Stromal cell of bone marrow (primary cell): ENCODE data around the gene IVD.

Source experiments
- DNase-seq: peaks from one replicate; pipeline ENCODE4 v3.0.0-alpha.2; 2012; ENCODE audit warnings: low read depth

Gene IVD

DNA sequence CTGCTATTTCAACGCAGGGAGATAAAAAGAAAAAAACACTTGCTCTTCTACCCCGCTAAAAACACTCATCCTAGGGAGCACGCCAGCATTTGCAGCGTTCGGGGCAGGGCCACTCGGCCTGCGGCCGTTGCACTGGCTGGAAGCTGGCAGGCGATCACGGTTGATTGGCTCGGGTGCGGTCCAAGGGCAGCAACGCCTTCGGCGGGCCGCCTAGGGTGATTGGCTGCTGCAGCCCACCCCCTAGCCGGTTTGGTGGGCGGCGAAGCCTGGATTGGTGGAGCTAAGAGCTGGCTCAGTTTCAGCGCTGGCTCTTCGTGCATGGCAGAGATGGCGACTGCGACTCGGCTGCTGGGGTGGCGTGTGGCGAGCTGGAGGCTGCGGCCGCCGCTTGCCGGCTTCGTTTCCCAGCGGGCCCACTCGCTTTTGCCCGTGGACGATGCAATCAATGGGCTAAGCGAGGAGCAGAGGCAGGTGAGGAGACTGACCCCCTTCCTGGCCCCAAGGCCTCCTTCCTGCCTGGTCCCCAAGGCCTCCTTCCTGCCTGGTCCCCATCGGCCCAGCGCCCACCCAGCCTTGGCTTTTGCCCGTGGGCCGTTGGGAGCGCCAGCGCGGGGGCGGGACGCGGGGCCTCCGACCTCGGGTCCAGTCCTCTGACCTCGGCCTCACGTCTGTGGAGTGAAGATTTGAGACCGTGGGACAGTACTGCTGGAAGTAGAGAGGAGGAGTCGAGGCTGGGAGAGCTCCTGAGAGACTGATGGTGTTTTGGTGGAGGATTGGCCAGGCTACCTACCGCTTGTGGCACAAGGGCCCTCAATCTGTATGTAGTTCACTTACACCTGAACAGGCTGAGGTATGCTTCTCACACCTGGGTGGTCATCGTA, at the start of gene IVD:
Gene IVD (plus strand): TSS at position 295 of the 881 bp plus-strand sequence. CDS start 33 bp downstream, at position 328.
- peak; percentile 94 for DNase-seq

DNA sequence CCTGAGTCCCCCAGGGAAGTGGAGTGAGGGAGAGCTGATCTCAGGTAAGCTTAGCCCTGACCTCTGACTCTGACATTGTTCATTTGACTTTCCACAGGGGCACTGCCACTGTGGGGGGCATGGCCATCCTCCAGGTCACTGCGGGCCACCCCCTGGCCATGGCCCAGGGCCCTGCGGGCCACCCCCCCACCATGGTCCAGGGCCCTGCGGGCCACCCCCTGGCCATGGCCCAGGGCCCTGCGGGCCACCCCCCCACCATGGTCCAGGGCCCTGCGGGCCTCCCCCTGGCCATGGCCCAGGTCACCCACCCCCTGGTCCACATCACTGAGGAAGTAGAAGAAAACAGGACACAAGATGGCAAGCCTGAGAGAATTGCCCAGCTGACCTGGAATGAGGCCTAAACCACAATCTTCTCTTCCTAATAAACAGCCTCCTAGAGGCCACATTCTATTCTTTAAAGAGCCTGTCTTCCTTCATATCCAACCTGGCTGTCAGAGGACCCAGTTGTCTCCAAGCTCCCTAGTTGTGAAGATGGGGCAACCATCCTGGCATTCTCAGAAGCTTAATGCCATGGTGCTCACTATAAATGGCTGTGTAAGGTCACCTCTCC, 49.5 kb upstream of the IVD start:
- DNase-seq = no peak

DNA sequence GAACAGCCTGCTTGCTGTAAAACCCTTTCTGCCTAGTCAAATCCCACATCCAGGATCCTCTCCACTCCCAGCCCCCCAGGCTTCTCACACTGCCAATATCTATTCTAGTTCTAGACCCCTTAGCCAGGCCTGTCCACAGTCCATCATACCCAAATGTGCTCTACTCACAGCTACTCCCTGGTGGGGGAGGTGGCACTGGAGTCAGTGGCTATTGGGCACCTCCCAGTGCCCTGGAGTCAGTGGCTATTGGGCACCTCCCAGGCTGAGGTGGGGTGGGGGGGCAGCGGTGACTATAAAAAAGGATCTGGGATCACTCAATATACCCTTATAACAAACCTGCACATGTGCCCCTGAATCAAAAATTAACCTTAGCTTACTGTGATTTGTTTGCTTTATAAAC, 48.3 kb upstream of the IVD start:
- DNase-seq = no peak

DNA sequence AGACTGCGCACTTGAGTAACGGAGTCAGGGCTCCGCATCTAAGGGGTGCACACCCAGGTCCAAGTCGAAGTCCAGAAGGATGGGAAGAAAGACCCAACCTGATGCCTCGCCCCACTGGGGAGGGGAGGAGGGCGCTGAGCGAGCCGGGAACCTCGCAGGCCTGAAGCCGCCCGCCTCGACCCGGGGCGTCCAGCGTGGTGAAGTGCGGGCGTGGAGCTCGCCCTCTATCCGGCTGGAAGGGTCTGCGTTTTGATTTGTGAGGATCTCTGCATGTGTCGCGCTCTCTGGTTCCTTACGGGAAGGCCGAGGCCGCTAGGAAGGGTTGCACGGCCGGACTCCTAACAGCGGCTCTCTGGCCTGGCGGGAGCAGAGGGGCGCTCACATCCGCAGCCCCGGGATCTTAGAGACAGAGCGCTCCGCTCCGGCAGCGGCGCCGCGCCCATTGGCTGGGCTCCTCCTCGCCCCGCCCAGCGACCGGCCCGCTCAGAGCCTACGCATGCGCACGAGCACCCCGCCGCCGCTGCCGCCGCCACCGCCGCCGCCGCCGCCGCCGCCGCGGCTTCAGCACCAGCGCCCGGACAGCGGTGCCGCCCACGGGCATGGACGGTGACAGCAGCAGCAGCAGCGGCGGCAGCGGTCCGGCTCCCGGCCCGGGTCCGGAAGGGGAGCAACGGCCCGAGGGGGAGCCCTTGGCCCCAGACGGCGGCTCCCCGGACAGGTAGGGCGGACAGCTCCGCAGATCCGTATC, 47.7 kb upstream of the IVD start, which contains the start of gene DISP2:
Gene DISP2 (plus strand): TSS at position 497 of the 748 bp plus-strand sequence. CDS start 103 bp downstream, at position 600.
- DNase-seq = no peak

DNA sequence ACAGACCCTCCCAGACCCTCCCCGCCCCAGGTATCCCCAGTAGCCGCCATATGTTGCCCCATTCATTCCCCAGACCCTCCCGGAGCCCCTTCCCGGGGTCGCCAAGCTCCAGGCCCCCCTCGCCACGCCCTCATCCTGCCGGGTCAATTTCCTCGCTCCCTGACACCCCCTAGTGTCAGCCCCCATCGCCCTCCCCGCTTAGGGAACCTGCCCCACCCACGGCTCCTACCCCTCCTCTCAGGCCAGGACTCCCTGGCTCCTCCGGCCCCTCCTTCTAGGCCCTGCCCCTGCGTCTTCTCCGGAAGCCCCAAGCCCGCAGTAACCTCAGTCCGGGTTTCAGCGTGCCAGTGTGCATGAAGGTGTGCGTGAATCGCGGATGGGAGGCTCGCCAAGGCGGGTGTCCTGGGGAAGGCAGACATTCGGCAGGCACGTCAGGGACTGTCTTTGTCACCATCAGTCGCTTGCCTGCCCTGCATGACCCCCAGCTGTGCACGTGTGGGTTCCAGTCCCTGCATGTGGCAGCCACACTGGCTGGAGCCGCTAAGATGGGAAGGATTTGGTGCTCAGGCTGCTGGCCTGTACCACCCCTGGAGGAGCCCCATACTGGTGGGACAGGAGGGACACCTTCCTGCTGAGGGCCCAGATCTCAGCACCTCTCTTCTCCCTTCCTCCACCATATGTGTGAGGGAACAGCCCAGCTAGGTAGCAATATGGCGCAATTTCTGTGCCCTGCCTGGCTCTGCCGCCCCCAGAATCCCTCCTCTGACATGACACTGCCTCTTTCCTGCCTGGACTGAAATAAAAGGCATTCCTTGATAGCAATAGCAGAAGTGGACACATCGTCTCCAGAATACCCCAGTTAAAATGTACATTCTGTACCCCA, 46.9 kb upstream of the IVD start:
- DNase-seq = no peak

DNA sequence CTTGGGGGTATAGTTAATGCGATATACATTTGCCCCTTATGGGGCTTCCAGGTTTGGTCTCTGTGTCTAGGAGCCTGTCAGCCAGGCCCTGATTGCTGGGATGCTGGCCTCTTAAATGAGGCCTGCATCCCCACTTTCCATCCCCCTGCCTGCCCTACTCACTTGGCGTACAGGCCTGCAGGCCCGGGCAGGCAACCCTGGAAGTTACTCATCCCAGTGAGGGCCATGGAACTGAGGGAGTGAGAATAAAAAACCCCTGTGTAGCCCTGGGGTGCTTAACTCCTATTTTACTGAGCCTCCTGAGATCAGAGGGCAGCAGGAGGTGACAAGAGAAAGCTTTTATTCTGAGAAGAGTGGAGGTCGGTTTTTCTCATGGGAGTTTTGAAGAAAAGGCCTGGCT, 45.6 kb upstream of the IVD start:
- DNase-seq = no peak

DNA sequence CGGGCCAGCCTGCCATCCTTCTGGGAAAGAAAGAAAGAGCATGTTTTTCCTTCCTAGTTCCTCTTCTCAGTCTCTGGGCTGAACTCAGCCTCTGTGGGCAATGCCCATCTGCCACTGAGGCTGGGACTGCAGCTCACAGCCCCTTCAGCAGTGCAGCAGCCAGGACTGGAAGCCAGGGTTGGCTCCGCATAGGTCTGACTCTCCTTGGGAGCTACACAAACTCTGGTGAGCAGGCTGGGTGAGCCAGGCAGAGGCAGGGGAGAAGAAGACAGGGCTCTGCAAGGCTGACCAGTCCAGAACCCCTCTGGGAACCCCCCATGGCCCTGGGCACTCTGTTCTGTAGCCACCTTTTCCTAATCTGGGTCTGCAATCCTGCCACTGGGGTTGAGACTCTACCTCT, 44.0 kb upstream of the IVD start:
- no peak for DNase-seq

DNA sequence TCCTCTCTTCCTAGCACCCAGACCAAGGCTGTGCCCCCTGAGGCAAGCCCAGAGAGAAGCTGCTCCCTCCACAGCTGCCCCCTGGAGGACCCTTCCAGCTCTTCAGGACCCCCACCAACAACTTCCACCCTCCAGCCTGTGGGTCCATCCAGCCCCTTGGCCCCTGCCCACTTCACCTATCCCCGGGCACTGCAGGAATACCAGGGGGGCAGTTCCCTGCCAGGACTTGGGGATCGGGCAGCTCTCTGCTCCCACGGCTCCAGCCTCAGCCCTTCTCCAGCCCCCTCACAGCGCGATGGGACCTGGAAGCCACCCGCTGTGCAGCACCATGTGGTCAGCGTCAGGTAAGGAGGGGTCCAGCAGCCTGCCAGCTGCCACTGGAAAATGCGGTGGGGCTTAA, 42.0 kb upstream of the IVD start:
- DNase-seq = no peak

DNA sequence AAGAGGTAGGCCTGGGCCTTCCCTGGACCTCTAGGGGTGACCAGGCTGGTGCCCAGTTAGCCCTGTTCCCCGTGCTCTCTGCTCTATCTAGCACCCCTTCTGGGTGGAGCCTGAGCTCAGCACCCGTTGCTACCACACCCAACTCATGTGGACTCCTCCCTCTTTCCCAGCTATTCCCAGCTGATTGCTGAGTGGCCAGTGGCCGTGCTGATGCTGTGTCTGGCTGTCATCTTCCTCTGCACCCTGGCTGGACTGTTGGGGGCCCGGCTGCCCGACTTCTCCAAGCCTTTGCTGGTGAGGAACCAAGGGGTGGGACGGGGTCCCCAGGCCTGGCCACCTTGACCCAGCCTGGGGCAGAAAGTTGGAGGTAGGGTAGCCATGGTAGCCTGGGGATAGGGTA, 41.3 kb upstream of the IVD start:
- DNase-seq = no peak

DNA sequence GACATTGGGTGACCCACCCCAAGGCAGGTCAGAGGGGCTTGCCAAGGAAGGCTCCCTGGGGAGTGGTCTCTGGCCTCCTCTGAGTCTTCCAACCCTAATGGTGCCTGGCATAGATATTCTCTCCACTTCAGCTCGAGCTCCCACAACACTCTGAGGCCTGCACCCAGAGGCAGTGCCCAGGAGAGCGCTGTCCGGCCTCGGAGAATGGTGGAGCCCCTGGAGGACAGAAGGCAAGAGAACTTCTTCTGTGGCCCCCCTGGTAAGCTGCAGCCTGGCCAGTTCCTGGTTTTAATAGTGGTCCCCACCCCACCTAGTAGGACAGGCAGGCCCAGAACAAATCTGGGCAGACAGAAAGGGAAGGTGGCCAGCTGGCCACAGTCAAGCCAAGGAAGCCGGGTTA, 40.6 kb upstream of the IVD start:
- DNase-seq = no peak

DNA sequence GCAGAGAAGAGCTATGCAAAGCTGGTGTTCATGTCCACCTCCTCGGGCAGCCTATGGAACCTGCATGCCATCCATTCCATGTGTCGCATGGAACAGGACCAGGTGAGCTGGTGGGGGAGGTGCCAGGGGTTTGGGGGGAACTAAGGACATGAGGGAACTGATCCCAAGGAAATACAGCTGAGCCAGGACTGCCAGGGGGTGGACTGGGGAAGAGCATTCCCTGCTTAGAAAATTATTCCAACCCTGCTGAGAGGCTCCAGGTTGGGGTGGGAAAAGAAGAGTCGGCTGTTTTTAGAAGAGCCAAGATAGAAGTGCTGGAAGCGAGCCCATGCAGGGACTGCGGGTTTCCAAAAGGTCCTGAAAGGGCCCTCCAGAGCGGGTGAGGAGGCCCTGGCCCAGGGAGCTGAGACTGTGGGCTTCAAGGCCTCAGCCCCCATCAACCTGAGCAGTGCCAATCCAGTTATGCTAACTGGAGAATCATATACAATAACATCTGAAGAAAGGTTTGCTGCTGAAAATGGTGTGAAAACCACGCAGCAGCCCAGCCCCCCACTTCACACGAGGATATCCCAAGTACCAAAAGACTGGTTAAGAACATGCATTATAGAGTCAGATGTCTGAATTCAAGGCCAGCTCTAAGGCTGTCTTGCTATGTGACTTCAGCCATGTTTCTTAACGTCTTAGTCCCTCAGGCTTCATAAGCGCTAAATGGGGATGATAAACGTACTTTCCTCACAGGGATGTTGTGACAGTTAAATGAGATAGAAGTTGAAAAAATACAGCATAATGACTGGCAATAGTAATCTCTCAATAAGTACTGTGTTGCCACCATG, 39.8 kb upstream of the IVD start:
- no peak for DNase-seq

DNA sequence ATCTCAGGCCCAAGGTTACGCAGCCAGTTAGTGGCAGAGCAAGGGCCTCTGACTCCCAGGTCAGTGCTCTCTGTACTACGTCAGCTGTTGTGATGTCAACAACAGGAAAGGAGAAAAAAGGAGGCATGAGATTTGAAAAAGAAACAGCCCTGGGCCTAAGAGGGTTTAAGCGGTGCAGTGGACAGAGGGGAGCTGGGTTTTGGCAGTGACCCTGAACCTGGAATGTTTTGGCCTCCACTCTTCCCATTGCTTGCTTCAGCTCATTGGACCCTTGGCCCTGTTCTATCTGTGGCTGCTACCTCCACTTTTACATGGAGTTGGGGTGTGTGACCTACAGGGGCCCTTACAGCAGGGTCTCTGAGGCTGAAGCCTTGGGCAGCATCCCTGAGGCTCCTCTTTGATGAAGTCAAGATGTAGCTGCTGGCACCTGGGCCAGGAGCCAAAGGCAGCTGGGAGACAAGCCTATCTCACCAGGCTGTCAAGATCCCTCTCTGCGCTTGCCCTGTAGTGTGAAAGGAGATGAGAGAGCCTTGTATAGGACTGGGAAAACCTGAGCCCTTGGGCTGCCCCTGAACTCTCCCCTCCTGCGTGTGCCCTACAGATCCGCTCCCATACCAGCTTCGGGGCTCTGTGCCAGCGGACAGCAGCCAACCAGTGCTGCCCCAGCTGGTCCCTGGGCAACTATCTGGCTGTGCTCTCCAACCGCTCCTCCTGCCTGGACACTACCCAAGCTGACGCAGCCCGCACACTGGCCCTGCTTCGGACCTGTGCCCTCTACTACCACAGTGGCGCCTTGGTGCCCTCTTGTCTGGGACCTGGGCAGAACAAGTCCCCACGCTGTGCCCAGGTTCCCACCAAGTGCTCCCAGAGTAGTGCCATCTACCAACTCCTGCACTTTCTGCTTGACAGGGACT, 38.9 kb upstream of the IVD start:
- no peak for DNase-seq

DNA sequence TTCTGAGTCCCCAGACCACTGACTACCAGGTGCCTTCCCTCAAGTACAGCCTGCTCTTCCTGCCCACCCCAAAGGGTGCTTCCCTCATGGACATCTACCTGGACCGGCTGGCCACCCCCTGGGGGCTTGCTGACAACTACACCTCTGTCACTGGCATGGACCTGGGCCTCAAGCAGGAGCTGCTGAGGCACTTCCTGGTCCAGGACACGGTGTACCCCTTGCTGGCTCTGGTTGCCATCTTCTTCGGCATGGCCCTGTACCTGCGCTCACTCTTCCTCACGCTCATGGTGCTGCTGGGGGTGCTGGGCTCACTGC, 38.3 kb upstream of the IVD start:
- no peak for DNase-seq

DNA sequence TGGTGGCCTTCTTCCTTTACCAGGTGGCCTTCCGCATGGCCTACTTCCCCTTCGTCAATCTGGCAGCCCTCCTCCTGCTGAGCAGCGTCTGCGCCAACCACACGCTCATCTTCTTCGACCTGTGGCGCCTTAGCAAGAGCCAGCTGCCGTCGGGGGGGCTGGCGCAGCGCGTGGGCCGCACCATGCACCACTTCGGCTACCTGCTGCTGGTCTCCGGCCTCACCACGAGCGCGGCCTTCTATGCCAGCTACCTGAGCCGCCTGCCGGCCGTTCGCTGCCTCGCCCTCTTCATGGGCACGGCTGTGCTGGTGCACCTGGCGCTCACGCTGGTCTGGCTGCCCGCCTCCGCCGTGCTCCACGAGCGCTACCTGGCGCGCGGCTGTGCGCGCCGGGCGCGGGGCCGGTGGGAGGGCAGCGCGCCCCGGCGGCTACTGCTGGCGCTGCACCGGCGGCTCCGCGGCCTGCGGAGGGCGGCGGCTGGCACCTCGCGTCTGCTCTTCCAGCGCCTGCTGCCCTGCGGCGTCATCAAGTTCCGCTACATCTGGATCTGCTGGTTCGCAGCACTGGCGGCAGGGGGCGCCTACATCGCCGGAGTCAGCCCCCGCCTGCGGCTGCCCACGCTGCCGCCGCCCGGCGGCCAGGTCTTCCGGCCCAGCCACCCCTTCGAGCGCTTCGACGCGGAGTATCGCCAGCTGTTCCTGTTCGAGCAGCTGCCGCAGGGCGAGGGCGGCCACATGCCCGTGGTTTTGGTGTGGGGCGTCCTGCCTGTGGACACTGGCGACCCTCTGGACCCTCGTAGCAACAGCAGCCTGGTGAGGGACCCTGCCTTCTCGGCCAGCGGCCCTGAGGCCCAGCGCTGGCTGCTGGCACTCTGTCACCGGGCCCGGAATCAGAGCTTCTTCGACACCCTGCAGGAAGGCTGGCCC, 37.6 kb upstream of the IVD start:
- peak; percentile 64 for DNase-seq

DNA sequence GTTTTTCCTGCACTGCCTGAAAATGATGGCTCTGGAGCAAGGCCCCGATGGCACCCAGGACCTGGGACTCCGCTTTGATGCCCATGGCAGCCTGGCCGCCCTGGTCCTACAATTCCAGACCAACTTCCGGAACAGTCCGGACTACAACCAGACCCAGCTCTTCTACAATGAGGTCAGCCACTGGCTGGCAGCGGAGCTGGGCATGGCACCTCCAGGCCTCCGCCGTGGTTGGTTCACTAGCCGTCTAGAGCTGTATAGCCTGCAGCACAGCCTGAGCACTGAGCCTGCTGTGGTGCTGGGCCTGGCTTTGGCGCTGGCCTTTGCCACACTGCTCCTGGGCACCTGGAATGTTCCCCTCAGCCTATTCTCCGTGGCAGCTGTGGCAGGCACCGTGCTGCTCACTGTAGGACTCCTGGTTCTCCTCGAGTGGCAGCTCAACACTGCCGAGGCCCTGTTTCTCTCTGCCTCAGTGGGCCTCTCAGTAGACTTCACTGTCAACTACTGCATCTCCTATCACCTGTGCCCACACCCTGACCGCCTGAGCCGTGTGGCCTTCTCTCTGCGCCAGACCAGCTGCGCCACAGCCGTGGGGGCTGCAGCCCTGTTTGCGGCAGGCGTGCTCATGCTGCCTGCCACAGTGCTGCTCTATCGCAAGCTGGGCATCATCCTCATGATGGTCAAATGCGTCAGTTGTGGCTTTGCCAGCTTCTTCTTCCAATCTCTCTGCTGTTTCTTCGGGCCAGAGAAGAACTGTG, 36.7 kb upstream of the IVD start:
- DNase-seq = no peak

DNA sequence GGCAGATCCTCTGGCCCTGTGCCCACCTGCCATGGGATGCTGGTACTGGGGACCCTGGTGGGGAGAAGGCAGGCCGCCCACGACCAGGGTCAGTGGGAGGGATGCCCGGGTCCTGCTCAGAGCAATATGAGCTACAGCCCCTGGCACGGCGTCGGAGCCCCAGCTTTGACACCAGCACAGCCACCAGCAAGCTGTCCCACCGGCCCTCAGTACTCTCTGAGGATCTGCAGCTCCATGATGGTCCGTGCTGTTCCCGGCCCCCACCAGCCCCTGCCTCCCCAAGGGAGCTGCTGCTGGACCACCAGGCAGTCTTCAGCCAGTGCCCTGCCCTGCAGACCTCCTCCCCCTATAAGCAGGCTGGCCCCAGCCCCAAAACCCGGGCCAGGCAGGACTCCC, 36.1 kb upstream of the IVD start:
- no peak for DNase-seq

DNA sequence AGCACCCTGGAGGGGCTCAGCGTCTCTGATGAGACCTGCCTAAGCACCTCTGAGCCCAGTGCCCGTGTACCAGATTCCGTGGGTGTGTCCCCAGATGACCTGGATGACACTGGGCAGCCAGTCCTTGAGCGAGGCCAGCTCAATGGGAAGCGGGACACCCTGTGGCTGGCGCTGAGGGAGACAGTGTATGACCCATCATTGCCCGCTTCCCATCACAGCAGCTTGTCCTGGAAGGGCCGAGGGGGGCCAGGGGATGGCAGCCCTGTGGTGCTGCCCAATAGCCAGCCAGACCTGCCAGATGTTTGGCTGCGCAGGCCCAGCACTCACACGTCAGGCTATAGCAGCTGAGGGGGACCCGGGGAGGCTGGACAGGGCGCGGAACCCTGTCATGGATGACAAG, 35.6 kb upstream of the IVD start:
- DNase-seq = no peak

DNA sequence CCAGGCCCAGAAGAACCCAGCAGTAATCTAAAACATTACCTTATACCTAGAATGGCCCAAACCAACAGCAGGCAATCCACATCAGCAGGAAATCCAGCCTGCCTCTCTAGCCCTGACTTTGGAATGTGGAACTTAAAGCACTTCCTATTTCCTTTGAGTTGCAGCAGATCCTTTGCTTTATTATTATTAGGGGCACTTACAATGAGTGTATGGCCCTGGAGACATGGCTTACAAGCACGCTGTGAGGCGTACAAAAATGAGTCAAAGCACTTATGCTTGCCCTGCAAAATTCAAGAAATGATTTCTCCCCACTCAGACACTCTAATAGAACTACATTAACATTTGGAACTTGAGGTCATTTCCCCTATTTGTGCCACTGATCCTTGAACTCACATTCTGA, 32.6 kb upstream of the IVD start:
- DNase-seq = no peak
